HepG2 (cell line): ENCODE results near the gene KRI1. TPM values are rescaled to one million over a fixed set of nuclear protein-coding genes. Genes with fewer than 3 reads are reported as not detected.

ENCODE experiments used
- BCLAF1 ChIP-seq: fragments of 450-650 bp; IDR thresholded peaks from 2 replicates; pipeline ENCODE4 v1.6.1; 2017; ENCODE audit warnings: mild to moderate bottlenecking
- CSRNP1 ChIP-seq: sonication (generic); formaldehyde crosslinking; IDR thresholded peaks from 2 replicates; pipeline ENCODE4 v1.8.1; 2023; ENCODE audit warnings: mild to moderate bottlenecking, missing genetic modification reagents
- ETV5 ChIP-seq: IDR thresholded peaks from 2 replicates; pipeline ENCODE4 v1.6.1; 2018; ENCODE audit warnings: missing biosample characterization, missing genetic modification reagents, inconsistent platforms, borderline replicate concordance
- FOXM1 ChIP-seq: sonication (generic); formaldehyde crosslinking; IDR thresholded peaks from 2 replicates; pipeline ENCODE4 v1.5.0; 2020; ENCODE audit warnings: missing genetic modification reagents
- IRF1 ChIP-seq: sonication (generic); formaldehyde crosslinking; IDR thresholded peaks from 2 replicates; pipeline ENCODE4 v1.4.0; 2020; ENCODE audit warnings: low read depth, mild to moderate bottlenecking, missing genetic modification reagents
- KLF11 ChIP-seq: IDR thresholded peaks from 2 replicates; pipeline ENCODE4 v1.6.1; 2016; ENCODE audit warnings: missing compliant biosample characterization
- MBD4 ChIP-seq: IDR thresholded peaks from 2 replicates; pipeline ENCODE4 v1.6.1; 2012; ENCODE audit warnings: low read length, inconsistent platforms, borderline replicate concordance
- NFKB2 ChIP-seq: sonication (generic); formaldehyde crosslinking; IDR thresholded peaks from 2 replicates; pipeline ENCODE4 v1.4.0; 2020; ENCODE audit warnings: missing genetic modification reagents, borderline replicate concordance
- TRIM24 ChIP-seq: sonication (generic); formaldehyde crosslinking; IDR thresholded peaks from 2 replicates; pipeline ENCODE4 v1.8.0; 2022; ENCODE audit warnings: mild to moderate bottlenecking, missing genetic modification reagents
- YY1 ChIP-seq: IDR thresholded peaks from 2 replicates; pipeline ENCODE4 v1.6.1; 2011; ENCODE audit warnings: low read length, low read depth, moderate library complexity, mild to moderate bottlenecking; ENCODE audit not compliant: insufficient read depth, insufficient replicate concordance
- ZHX2 ChIP-seq, 2 experiments: sonication (generic) in 1 of 2; formaldehyde crosslinking in 1 of 2; IDR thresholded peaks; 2 replicates each; pipeline versions ENCODE4 v1.6.1 to v1.9.0; 2014 to 2022; ENCODE audit warnings: antibody characterized with exemption in 1 of 2, borderline replicate concordance in 1 of 2, inconsistent platforms in 1 of 2, low read depth in 1 of 2, missing genetic modification reagents in 1 of 2
- ZNF432 ChIP-seq: sonication (generic); formaldehyde crosslinking; IDR thresholded peaks from 2 replicates; pipeline ENCODE4 v1.5.0; 2020; ENCODE audit warnings: missing genetic modification reagents, mild to moderate bottlenecking, borderline replicate concordance
- ZNF558 ChIP-seq: sonication (generic); formaldehyde crosslinking; IDR thresholded peaks from 2 replicates; pipeline ENCODE4 v1.9.0; 2022; ENCODE audit warnings: mild to moderate bottlenecking, missing genetic modification reagents, borderline replicate concordance
- ZNF576 ChIP-seq: sonication (generic); formaldehyde crosslinking; IDR thresholded peaks from 2 replicates; pipeline ENCODE4 v1.4.0; 2020; ENCODE audit warnings: mild to moderate bottlenecking, missing genetic modification reagents
- ZNF672 ChIP-seq: sonication (generic); formaldehyde crosslinking; IDR thresholded peaks from 2 replicates; pipeline ENCODE4 v1.8.1; 2022; ENCODE audit warnings: missing genetic modification reagents
- ZNF724P ChIP-seq: sonication (generic); formaldehyde crosslinking; IDR thresholded peaks from 2 replicates; pipeline ENCODE4 v1.8.0; 2022; ENCODE audit warnings: missing genetic modification reagents, borderline replicate concordance
- polyA plus RNA-seq, 8 experiments: library from polyadenylated mRNA; depleted of rRNA in 3 of 8; stranded (reverse) in 7 of 8; unstranded in 1 of 8; fragments of >200 nt; fragmentation: Illumina TruSeq in 4 of 8; extraction: Trizol in 4 of 8; gene quantifications; 2 replicates each; pipeline versions ENCODE4 v1.2.1 to v1.2.3, GENCODE V29; 2011 to 2016; ENCODE audit warnings: low read depth in 4 of 8, missing spikeins in 1 of 8, mixed read lengths in 1 of 8; ENCODE audit not compliant: insufficient read depth in 1 of 8
- total RNA-seq, 5 experiments: library from RNA; depleted of rRNA; stranded (reverse); fragments of >200 nt; fragmentation: Illumina TruSeq; extraction: Trizol; gene quantifications; 2 replicates each; pipeline ENCODE4 v1.2.3, GENCODE V29; 2016; ENCODE audit warnings: low read depth in 1 of 5

The KRI1 gene
- total and polyA plus RNA-seq, 2 of the 13 experiments (the other 11 are each of a cell fraction or from before 2014, with no cell fraction given), result 9.1 to 11.7 TPM

DNA sequence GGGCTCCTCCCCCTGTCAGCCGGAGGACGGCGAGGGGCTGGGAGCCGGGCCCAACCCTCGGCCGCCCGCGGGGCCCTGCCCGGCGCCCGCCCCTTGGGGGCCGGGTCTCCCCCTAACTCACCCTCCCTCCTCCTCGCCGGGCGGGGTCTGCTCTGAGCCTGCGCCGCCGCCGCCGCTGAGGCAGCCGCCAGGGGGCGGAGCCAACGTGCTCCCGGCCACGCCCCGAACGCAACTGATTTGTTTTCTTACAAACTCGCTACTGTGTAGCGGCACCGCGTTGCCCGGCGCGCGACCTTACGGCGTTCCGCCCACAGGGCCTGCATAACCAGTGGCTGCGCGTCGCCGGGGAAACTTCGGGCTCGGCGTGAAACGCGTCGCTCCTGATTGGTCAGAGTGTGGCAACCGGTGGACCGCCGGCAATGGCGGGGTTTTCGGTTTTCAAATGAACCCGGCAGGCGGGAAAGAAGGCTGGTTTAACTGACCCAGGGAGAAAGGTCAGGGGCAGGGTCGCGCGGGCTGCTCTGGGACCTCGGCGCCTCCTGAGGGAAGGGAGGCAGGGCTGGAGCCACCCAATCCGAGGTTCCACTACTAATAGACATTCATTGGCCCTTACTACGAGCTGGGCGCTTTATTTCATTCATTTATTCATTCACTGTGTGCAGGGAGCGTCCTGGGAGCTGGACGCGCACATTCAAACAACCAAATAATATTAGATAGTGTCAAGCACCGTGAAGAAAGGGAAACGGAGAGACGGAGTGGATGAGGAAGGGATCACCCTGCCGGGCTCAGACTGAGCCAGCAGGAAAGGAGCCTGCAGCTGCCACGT is 3.2 kb upstream of the KRI1 start, which contains the start of gene CDKN2D (continued):
- TF ChIP-seq ZNF432 (CRISPR knock-in tag) (no peak), ZNF576 (no peak), BCLAF1 (no peak), ZNF724P (CRISPR knock-in tag) (peak; percentile 98), YY1 (peak; percentile 79), ZHX2 (IDR thresholded peaks at IDR 0.05; ENCODE audit: low read depth) (no peak), ZHX2 (CRISPR knock-in tag; IDR thresholded peaks at IDR 0.05; ENCODE audit: borderline replicate concordance) (no peak), MBD4 (no peak), TRIM24 (CRISPR knock-in tag) (no peak), KLF11 (CRISPR knock-in tag) (no peak; the same call in 1 of the 2 replicates), FOXM1 (CRISPR knock-in tag) (peak; percentile 97), IRF1 (CRISPR knock-in tag) (no peak), NFKB2 (0 out of 2 replicates have a peak, but pooled peaks have one; percentile 43), ZNF672 (CRISPR knock-in tag) (peak; percentile 92; the same call in 1 of the 2 replicates), ETV5 (CRISPR knock-in tag) (peak; percentile 53; the same call in 1 of the 2 replicates), CSRNP1 (CRISPR knock-in tag) (peak; percentile 98), ZNF558 (CRISPR knock-in tag) (no peak)
